SKM-1 (cell line): Measurements from ENCODE around the gene HOXD8.

Experiments used
- DNase-seq: peaks from one replicate; lab custom pipeline; 2025; ENCODE audit not compliant: unreplicated experiment; lab: John Stamatoyannopoulos, UW

Gene HOXD8

GRCh38 chr2:176145085-176145969, 15.8 kb downstream of the HOXD8 start:
- no peak for DNase-seq

GRCh38 chr2:176146101-176146500, 16.6 kb downstream of the HOXD8 start:
- DNase-seq = no peak

GRCh38 chr2:176146645-176147044, 17.1 kb downstream of the HOXD8 start:
- no peak for DNase-seq

GRCh38 chr2:176147210-176147799, 17.8 kb downstream of the HOXD8 start:
- DNase-seq = no peak

DNA sequence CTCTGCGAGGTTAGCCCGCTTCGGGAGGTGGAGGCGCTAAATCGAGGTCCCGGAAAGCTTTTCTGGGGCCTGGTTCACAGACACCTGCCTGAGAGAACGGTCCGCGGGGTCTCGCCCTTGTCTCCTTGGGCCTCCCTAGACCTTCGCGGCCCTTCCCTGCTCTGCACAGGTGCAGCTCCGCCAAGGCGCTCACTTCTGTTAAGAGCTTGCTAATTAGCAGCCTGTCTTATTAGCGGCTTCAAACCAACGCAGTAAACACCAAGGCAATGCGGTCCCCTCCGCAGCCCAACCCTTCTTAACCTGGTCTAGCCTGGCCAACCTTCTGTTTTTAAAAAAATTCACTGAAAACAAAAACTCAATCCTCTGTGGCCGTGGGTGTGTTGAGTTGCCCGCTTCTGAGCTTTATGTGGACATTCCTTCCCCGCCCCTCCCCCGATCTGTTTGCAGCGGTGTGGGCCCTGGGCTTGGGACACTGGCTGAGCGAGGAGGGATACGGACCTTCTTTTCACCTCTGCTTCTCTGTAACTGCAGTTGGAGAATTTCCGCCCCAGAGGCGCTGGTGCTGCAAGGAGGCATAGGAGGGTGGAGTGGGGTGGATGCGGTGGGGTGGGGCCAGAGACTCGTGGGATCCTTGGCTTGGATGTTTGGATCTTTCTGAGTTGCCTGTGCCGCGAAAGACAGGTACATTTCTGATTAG, 18.4 kb downstream of the HOXD8 start:
- no peak for DNase-seq

- DNase-seq = no peak
Measured at GRCh38 chr2:176148751-176149421, 19.4 kb downstream of the HOXD8 start.

DNA sequence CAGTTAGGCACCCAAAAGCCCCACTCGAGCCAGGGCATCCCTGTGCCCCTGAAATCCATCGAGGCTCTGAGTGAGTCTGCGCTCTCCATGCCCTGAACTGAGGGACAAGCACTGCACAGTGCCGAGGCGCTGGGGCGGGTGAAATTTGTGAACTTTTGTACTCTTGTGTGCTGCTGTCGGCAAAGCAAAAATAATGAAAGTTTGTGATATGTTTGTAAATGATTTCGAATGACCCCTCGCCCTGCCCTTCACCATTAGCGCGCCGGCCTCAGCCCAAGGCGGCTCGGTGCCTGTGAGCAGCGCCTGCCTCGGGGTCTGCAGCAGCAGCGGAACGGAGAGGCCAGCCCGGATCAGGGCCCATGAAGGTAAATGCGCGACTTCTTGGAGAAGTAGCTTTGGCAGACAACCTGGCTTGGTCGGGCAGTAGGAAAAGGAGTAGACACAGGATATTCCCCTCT, 20.0 kb downstream of the HOXD8 start:
- DNase-seq = no peak

- DNase-seq = no peak
Measured at GRCh38 chr2:176149939-176150583, 20.6 kb downstream of the HOXD8 start.

DNA sequence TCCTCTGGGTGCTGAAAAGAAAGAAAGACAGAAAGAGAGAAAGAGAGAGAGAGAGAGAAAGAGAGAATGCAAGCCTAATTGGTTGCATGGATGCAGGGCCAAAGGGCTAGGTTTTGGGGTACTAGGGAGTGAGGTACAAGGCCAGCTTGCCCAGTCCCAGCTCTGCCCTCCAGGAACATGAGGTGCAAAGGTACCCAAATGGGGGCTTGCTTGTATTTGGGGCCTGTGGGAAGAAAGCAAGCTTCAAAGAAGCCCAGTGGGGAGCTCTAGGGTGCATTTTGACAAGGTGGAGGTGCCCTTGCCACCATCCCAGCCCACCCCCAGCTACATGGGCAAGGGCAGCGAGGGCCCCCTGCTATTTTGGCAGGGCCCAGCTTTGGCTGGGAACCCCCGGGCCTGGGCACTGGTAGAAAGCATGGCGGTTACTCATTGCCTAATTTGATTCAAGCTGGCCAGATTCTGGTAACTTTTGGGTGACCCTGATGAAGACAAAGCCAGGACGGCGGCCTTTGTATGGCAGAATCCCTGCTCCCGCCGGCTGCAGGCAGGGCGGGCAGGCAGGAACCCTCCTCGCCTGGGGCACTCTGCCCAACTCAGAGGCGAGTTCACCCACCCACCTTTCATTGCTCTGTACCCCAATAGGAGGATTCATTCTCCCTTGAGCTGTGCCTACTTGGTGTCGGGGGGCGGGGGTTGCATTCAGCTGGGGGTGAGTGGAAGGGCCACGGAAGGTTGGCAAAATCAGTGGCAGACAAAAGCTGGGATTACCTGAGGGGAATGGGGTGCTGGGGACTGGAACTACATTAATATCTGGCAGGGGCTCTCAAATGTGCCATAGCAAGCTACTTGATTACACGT, 21.3 kb downstream of the HOXD8 start:
- DNase-seq = no peak

DNA sequence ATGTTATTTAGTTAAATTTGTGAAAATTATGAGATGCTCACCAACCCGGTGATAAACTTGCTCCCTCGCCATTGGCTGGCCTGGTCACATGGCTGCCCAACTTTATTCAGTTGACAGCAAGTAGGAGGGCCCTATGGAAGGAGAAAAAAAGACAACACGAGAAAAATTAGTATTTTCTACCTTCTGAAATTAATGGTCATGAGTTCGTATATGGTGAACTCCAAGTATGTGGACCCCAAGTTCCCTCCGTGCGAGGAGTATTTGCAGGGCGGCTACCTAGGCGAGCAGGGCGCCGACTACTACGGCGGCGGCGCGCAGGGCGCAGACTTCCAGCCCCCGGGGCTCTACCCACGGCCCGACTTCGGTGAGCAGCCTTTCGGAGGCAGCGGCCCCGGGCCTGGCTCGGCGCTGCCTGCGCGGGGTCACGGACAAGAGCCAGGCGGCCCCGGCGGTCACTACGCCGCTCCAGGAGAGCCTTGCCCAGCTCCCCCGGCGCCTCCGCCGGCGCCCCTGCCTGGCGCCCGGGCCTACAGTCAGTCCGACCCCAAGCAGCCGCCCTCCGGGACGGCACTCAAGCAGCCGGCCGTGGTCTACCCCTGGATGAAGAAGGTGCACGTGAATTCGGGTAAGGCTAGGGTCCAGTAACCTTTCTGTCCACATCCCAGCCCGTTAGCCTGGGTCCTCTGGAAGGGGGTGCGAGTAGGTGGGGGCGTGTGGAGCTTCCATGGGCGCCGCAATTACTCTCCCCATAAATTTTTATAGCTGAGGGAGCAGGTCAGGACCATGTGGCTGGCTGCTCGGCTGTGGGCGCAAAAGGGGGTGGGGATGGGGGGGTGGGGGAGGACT, 22.2 kb downstream of the HOXD8 start, which contains the start of gene HOXD4:
TSS of gene HOXD4 (plus strand) at position 109 of the 846 bp plus-strand sequence. CDS start at position 193, 84 bp downstream.
- no peak for DNase-seq

DNA sequence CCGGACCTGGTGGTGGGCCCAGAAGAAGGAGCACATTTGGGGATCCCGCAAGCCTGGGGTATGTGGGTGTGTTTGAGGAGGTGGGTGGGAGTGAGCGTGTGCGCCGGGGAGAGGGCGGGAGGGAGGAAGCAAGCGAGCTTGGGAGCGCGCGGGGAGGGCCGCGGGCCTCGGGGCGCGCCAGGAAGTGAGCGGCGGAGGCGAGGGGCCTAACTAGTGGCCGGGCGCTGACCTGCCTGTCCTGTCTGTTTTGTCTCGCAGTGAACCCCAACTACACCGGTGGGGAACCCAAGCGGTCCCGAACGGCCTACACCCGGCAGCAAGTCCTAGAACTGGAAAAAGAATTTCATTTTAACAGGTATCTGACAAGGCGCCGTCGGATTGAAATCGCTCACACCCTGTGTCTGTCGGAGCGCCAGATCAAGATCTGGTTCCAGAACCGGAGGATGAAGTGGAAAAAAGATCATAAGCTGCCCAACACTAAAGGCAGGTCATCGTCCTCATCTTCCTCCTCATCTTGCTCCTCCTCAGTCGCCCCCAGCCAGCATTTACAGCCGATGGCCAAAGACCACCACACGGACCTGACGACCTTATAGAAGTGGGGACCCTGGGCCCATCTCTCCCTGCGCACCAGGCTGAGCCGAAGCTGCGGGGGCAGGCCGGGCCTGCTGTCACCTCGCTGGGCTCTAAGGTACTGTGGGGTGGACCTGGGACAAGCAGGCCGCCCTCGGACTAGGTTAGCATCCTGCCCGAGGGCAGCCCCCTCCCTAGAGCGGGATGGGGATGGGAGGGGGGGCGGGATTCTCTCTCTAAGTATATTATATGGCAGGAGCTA, 23.1 kb downstream of the HOXD8 start:
- DNase-seq = no peak

- DNase-seq = no peak
Measured at GRCh38 chr2:176154576-176155252, 25.2 kb downstream of the HOXD8 start.

DNA sequence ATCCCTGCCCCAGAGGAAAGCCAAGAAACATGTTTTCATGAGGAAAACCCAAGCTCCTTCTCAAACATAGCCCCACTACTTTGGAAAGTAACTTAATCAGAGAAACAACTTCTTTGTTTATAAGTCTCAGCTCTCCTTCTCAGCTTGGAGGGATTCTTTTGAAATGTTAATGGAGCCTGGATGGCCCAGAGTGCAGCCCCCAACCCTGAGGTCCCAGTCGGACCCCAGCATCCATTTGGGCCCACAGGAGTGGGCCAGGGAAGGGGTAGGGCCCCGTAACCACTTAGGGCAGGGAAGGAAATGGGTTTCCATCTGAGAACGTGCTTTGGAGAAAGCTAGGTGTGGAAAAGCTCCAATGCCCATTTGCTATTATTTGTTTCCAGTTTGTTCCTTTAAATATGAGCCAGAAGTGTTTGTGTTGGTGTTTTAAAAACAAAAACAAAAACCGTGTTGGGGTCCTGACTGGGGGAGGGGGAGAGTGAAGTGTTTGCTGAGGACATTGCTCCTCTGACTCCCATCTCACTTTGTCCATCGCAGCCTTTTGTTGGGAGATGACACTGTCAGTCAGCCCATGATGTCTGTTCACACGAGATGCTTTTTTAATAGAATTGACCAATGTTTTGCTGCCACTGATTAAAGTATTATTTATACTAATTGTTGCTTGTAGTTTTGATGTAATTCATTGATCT, 26.0 kb downstream of the HOXD8 start:
- DNase-seq = no peak

- no peak for DNase-seq
Measured at GRCh38 chr2:176156301-176156806, 26.8 kb downstream of the HOXD8 start.

GRCh38 chr2:176156807-176157498, 27.4 kb downstream of the HOXD8 start, which contains the start of gene HOXD3:
Gene HOXD3, plus strand, starts transcription at chr2:176157307. Its CDS starts 11,808 bp downstream, at chr2:176169115.
- no peak for DNase-seq
